GM12878 (cell line): ENCODE results near the gene RAB21. TPM values are rescaled to one million over a fixed set of nuclear protein-coding genes. Genes with fewer than 3 reads are reported as not detected.

Source experiments
- ATAC-seq: fragments of 200-7000 bp; cut with Tn5 transposase; 3 replicates; pipeline ENCODE4 v1.9.1; 2020; ENCODE audit warnings: mild to moderate bottlenecking, moderate library complexity
- BruUV-seq: library from RNA; stranded (reverse); fragments of 400-500 nt; replicated peaks from 2 replicates; lab custom pipeline; 2021; lab: Mats Ljungman, UMichigan
- CTCF ChIA-PET: fragments of 300-600 bp; sonication (Branson Sonifier 250); formaldehyde crosslinking; extraction: SDS; loops from one replicate; lab custom pipeline; 2021; ENCODE audit warnings: inconsistent platforms; lab: Yijun Ruan, JAX
- POLR2A ChIA-PET: fragments of 350-600 bp; formaldehyde crosslinking; extraction: SDS; loops from one replicate; lab custom pipeline; 2021; ENCODE audit warnings: inconsistent platforms; lab: Charles Lee
- RAD21 ChIA-PET: fragments of 300-600 bp; sonication (Branson Sonifier 250); formaldehyde crosslinking; loops from one replicate; lab custom pipeline; 2023; ENCODE audit warnings: antibody characterized with exemption; ENCODE audit not compliant: unreplicated experiment; lab: Charles Lee
- SMC1A ChIA-PET: fragments of 300-600 bp; sonication (Branson Sonifier 250); formaldehyde crosslinking; loops from one replicate; lab custom pipeline; 2023; ENCODE audit not compliant: unreplicated experiment, uncharacterized antibody; lab: Charles Lee
- DNase-seq: peaks from one replicate; pipeline ENCODE4 v3.0.0-alpha.2; 2011; ENCODE audit warnings: low read depth, low spot score
- FAIRE-seq: peaks from 3 replicates; lab custom pipeline; 2011; peaks lifted over from hg19 to GRCh38; lab: Jason Lieb, UNC
- H2AFZ ChIP-seq: 2 replicates; pipeline ENCODE4 v1.6.0; 2011; ENCODE audit warnings: low read depth, low read length, control low read depth; ENCODE audit not compliant: control insufficient read depth
- H3K27ac ChIP-seq: 2 replicates; pipeline ENCODE4 v1.5.1; 2011; ENCODE audit warnings: control low read depth; ENCODE audit not compliant: control insufficient read depth, insufficient read depth
- H3K27me3 ChIP-seq, 2 experiments: replicated peaks in 1 of 2; 2 replicates each; pipeline versions ENCODE4 v1.6.0 to v1.6.1; 2011; ENCODE audit warnings: low read length in 1 of 2; ENCODE audit not compliant: control insufficient read depth in 2 of 2, insufficient read depth in 2 of 2
- H3K36me3 ChIP-seq, 2 experiments: 2 replicates each; pipeline ENCODE4 v1.5.1; 2011; ENCODE audit warnings: low read length in 1 of 2; ENCODE audit not compliant: control insufficient read depth in 2 of 2, insufficient read depth in 2 of 2
- H3K4me1 ChIP-seq: 2 replicates; pipeline ENCODE4 v1.6.1; 2011; ENCODE audit warnings: mild to moderate bottlenecking, low read length, moderate library complexity, mixed read lengths; ENCODE audit not compliant: control insufficient read depth, insufficient read depth
- H3K4me2 ChIP-seq: 2 replicates; pipeline ENCODE4 v1.6.0; 2011; ENCODE audit warnings: control low read depth; ENCODE audit not compliant: control insufficient read depth, insufficient read depth
- H3K4me3 ChIP-seq: fragments of 200-600 bp; sonication (generic); 2 replicates; pipeline ENCODE4 v1.5.1; 2016
- H3K79me2 ChIP-seq: 2 replicates; pipeline ENCODE4 v1.6.0; 2011; ENCODE audit warnings: low read length; ENCODE audit not compliant: control insufficient read depth, insufficient read depth
- H3K9ac ChIP-seq: 2 replicates; pipeline ENCODE4 v1.8.0; 2011; ENCODE audit warnings: low read length, control low read depth, mixed read lengths; ENCODE audit not compliant: control insufficient read depth, insufficient read depth
- H3K9me3 ChIP-seq: replicated peaks from 3 replicates; pipeline ENCODE4 v1.5.1; 2011; ENCODE audit warnings: mild to moderate bottlenecking, low read length; ENCODE audit not compliant: control insufficient read depth, insufficient read depth
- H4K20me1 ChIP-seq: 2 replicates; pipeline ENCODE4 v1.6.0; 2011; ENCODE audit not compliant: control insufficient read depth, insufficient read depth
- CBFB ChIP-seq: IDR thresholded peaks from 2 replicates; pipeline ENCODE4 v1.6.1; 2016; ENCODE audit warnings: antibody characterized with exemption, low read depth
- CTCF ChIP-seq, 3 experiments: IDR thresholded peaks in 2 of 3; conservative IDR thresholded peaks in 1 of 3; 2 replicates each; pipeline ENCODE4 v1.5.1; 2011; ENCODE audit warnings: low read depth in 3 of 3, low read length in 3 of 3, mild to moderate bottlenecking in 3 of 3, control low read depth in 2 of 3, moderate library complexity in 2 of 3, inconsistent platforms in 1 of 3, mixed read lengths in 1 of 3; ENCODE audit not compliant: control insufficient read depth in 2 of 3, insufficient read depth in 1 of 3; ENCODE audit errors: extremely low read depth in 1 of 3
- MAX ChIP-seq: IDR thresholded peaks from 2 replicates; pipeline ENCODE4 v1.6.1; 2012; ENCODE audit warnings: low read depth, low read length, improper control_type of control experiment
- PAX5 ChIP-seq: IDR thresholded peaks from 2 replicates; pipeline ENCODE4 v1.6.1; 2011; ENCODE audit warnings: low read depth, low read length, borderline replicate concordance
- ZBTB40 ChIP-seq: fragments of 450-650 bp; IDR thresholded peaks from 2 replicates; pipeline ENCODE4 v1.6.1; 2016; ENCODE audit warnings: mild to moderate bottlenecking, moderate library complexity, borderline replicate concordance
- ZNF217 ChIP-seq: fragments of 450-650 bp; IDR thresholded peaks from 2 replicates; pipeline ENCODE4 v1.6.1; 2017; ENCODE audit warnings: antibody characterized with exemption, mild to moderate bottlenecking
- ZNF687 ChIP-seq: fragments of 450-650 bp; IDR thresholded peaks from 2 replicates; pipeline ENCODE4 v1.6.1; 2017; ENCODE audit warnings: mild to moderate bottlenecking, moderate library complexity
- ZSCAN29 ChIP-seq: fragments of 450-650 bp; IDR thresholded peaks from 2 replicates; pipeline ENCODE4 v1.6.1; 2017; ENCODE audit warnings: mild to moderate bottlenecking, moderate library complexity
- WGBS: methylation state at CpG from one replicate; pipeline ENCODE4 v1.1.6; 2016; ENCODE audit warnings: low lambda C conversion rate; ENCODE audit not compliant: insufficient replicate concordance, insufficient coverage; ENCODE audit errors: missing lambda C conversion rate; 5-methylcytosine and 5-hydroxymethylcytosine counted together
- in situ Hi-C: fragments of 300-500 bp; cut with MboI; formaldehyde crosslinking; loops from 9 replicates; pipeline ENCODE4 v1.14.3; 2018; ENCODE audit warnings: mixed read lengths
- intact Hi-C: fragments of 100-400 bp; cut with micrococcal nuclease; formaldehyde crosslinking; loops from one replicate; pipeline ENCODE4 v1.14.2; 2022; ENCODE audit not compliant: unreplicated experiment
- polyA plus RNA-seq, 11 experiments: library from polyadenylated mRNA; depleted of rRNA in 4 of 11; unstranded in 6 of 11; stranded (reverse) in 5 of 11; fragments of >200 nt; fragmentation: Nextera tagmentation in 4 of 11; fragmentation: Illumina TruSeq in 1 of 11; extraction: Ambion mirVana in 4 of 11; extraction: Trizol in 1 of 11; gene quantifications; 1 replicate in 1 of 11; 2 replicates in 10 of 11; pipeline versions ENCODE4 v1.2.1 to v1.2.3, GENCODE V29; 2011 to 2016; ENCODE audit warnings: inconsistent platforms in 2 of 11, missing spikeins in 2 of 11, low read depth in 1 of 11
- total RNA-seq, 4 experiments: library from RNA; depleted of rRNA in 3 of 4; stranded (reverse); fragments of >200 nt in 3 of 4; fragmentation: Illumina TruSeq in 1 of 4; extraction: Trizol in 1 of 4; gene quantifications; 2 replicates each; pipeline versions ENCODE4 v1.2.1 to v1.2.3, GENCODE V29; 2013 to 2021

RAB21 gene
- total and polyA plus RNA-seq, 10 of the 15 experiments (the other 5 are each of a cell fraction or from before 2014, with no cell fraction given), result 2.8 to 42.8 (median 16.1) TPM

GRCh38 chr12:71763677-71764379, 9.2 kb downstream of the RAB21 start (continued):
- TF ChIP-seq MAX, result no peak
- no peak for TF ChIP-seq PAX5
- TF ChIP-seq ZNF217, result no peak
- no peak for TF ChIP-seq ZSCAN29
- TF ChIP-seq CTCF (IDR thresholded peaks at IDR 0.05 in 2 of 3, conservative IDR thresholded peaks at IDR 0.05 in 1 of 3; ENCODE audit: control insufficient read depth in 2 of 3, extremely low read depth in 1 of 3, insufficient read depth in 1 of 3, low read depth in 3 of 3, low read length in 3 of 3), result no peak
- no peak for TF ChIP-seq CBFB
- TF ChIP-seq, all 136 proteins: peak for 0

GRCh38 chr12:71764587-71765321, 10.1 kb downstream of the RAB21 start:
- ChIA-PET CTCF (no interaction called here), RAD21 (interaction anchor here (1.0 kb wide), 1 partner anchor 128 kb away, joined by 3 read pairs; no protein-coding TSS in a partner anchor), POLR2A (no interaction called here), SMC1A (interaction anchor here (0.7 kb wide), 1 partner anchor 78 kb away, joined by 3 read pairs; no protein-coding TSS in a partner anchor)
- H3K9ac ChIP-seq, result no peak overlapping the region
- no peaks in the 10 kb centered on the region for H3K4me1 ChIP-seq
- in situ Hi-C loops, result no loop called here
- no peak overlapping the region for H2AFZ ChIP-seq
- H3K4me2 ChIP-seq, result no peak overlapping the region
- H3K4me3 ChIP-seq, result no peak overlapping the region
- H3K79me2 ChIP-seq, result peaks cover 84% of the 10 kb centered on the region
- 91% methylated on average over 6 of the region's 6 CpGs for WGBS
- intact Hi-C loops, result no loop called here
- H3K36me3 ChIP-seq, result no peaks in the 10 kb centered on the region; a peak in 2 of 4 replicates
- ATAC-seq (no peak), DNase-seq (no peak), FAIRE-seq (no peak)
- peaks cover 31% of the 10 kb centered on the region for H3K9me3 ChIP-seq
- no peaks in the 10 kb centered on the region for H4K20me1 ChIP-seq
- H3K27ac ChIP-seq, result no peak overlapping the region
- no TSS peak for BruUV-seq
- H3K27me3 ChIP-seq, result no peaks in the 10 kb centered on the region
- TF ChIP-seq ZNF687, result no peak
- no peak for TF ChIP-seq ZBTB40
